Right atrium auricular region (tissue), 2 donors: ENCODE measurements around the gene NUB1. TPM values are rescaled to one million over a fixed set of nuclear protein-coding genes. Genes with fewer than 3 reads are reported as not detected.

Source experiments
- DNase-seq: peaks from one replicate; pipeline ENCODE4 v3.0.0-alpha.2; 2019; ENCODE audit warnings: low spot score
- H3K27ac ChIP-seq, 2 donors: fragments of 200-600 bp; sonication (generic); 1 replicate in 1 of 2; 2 replicates in 1 of 2; pipeline ENCODE4 v1.5.1; 2016 to 2019
- H3K27me3 ChIP-seq, 2 donors: fragments of 200-600 bp; sonication (generic); one replicate each; pipeline versions ENCODE4 v1.5.1 to v1.6.0; 2017 to 2019
- H3K36me3 ChIP-seq: fragments of 200-600 bp; sonication (generic); one replicate; pipeline ENCODE4 v1.5.1; 2016
- H3K4me1 ChIP-seq, 2 donors: fragments of 200-600 bp; sonication (generic); one replicate each; pipeline versions ENCODE4 v1.5.1 to v1.6.0; 2017 to 2019
- H3K4me3 ChIP-seq, 2 donors: fragments of 200-600 bp; sonication (generic); 1 replicate in 1 of 2; 2 replicates in 1 of 2; pipeline ENCODE4 v1.5.1; 2017 to 2019; ENCODE audit warnings: mild to moderate bottlenecking in 1 of 2, moderate library complexity in 1 of 2
- H3K9me3 ChIP-seq, 2 donors: fragments of 200-600 bp; sonication (generic); one replicate each; pipeline ENCODE4 v1.5.1; 2019
- CTCF ChIP-seq, 2 donors: fragments of 200-600 bp; sonication (generic); IDR thresholded peaks; one replicate each; pipeline ENCODE4 v1.5.1; 2019; ENCODE audit warnings: antibody characterized with exemption in 2 of 2
- total RNA-seq, 2 donors: library from RNA; depleted of rRNA; stranded (reverse); fragments of >200 nt; gene quantifications; one replicate each; pipeline ENCODE4 v1.1.0, GENCODE V29; 2016

The NUB1 gene
- total RNA-seq, 2 donors from 2014 or later = 33.5 to 39.6 TPM

DNA sequence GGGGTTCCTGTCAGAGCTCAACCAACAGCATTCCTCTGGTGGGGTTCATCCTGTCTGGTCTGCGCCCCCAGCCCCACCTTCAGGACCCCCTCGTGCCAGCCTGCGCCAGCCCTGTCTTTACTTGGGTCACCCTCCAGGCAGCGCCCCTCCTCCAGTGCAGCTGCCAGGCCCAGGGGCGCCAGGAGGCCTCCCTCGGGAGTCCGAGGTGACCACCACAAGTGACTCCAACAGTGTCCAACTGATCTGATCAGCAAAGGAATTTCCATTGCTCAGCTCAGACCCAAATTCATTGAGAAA lies 57.6 kb downstream of the NUB1 start:
- Histone ChIP-seq H3K27me3 (no peaks in the 10 kb centered on the region), H3K4me3 (no peak overlapping the region), H3K4me1 (no peaks in the 10 kb centered on the region), H3K27ac (no peak overlapping the region), H3K9me3 (no peaks in the 10 kb centered on the region), H3K36me3 (no peaks in the 10 kb centered on the region)
- DNase-seq = no peak
- TF ChIP-seq CTCF (IDR thresholded peaks at IDR 0.05) = no peak

DNA sequence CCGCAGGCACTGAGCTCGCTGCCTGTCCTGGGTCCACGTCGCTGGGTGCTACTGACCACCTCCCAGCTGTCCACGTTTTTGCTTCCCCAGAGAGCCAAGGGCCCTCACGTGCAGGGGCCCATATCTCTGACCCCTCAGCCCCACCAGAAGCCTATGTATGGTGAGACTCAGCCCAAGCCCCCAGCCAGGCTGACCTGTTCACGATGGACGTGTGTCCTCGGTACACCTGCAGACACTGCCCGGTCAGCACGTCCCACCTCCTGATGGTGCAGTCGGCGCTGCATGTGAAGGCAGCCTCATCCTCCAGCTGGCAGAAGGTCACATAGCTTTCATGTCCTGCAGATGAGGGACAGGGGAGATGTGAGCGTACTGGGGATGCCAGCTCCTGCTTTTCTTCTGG lies 58.3 kb downstream of the NUB1 start:
- TF ChIP-seq CTCF (IDR thresholded peaks at IDR 0.05) = no peak
- no peaks in the 10 kb centered on the region for H3K4me1 ChIP-seq
- no peaks in the 10 kb centered on the region for H3K9me3 ChIP-seq
- H3K27me3 ChIP-seq = no peaks in the 10 kb centered on the region
- DNase-seq = no peak
- H3K4me3 ChIP-seq = no peak overlapping the region
- H3K27ac ChIP-seq = no peak overlapping the region
- H3K36me3 ChIP-seq = no peaks in the 10 kb centered on the region

DNA sequence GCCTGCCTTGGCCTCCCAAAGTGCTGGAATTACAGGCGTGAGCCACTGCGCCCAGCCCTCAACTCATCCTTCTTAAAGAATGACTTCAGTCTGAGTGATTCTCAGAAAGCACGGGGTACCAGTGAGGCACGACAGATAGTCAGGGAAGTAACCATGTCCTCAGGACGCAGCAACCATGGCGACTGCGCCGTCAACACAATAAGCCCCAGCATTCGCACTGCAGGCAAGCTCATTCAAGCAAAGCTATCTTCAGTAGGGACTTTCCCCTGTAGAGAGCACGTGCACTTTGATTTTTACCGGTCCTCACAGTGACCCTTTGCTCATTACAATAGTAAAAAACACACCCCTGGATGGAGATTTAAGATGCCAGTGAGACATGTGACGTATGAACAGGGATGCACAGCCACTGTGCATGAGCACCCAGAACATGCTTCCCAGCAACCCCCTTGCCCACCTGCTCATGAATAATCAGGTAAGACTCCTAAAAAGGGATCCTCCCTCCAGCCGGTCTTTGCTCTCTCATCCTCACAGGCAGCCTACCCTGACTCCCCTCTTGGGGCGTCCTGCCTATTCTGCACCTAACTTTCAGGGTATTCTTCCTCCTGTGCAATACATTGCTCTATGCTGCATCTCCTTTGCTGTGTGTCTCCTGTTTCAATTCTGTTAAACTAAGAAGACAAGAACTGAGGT lies 59.2 kb downstream of the NUB1 start:
- Histone ChIP-seq H3K27me3 (no peaks in the 10 kb centered on the region), H3K36me3 (no peaks in the 10 kb centered on the region), H3K9me3 (no peaks in the 10 kb centered on the region), H3K4me1 (no peaks in the 10 kb centered on the region), H3K27ac (no peak overlapping the region), H3K4me3 (no peak overlapping the region)
- no peak for DNase-seq
- TF ChIP-seq CTCF (IDR thresholded peaks at IDR 0.05) = no peak

GRCh38 chr7:151402029-151402835 lies 60.6 kb downstream of the NUB1 start:
- no peak overlapping the region for H3K27ac ChIP-seq
- no peaks in the 10 kb centered on the region for H3K36me3 ChIP-seq
- H3K9me3 ChIP-seq = no peaks in the 10 kb centered on the region
- H3K4me1 ChIP-seq = no peaks in the 10 kb centered on the region
- TF ChIP-seq CTCF (IDR thresholded peaks at IDR 0.05) = no peak
- DNase-seq = no peak
- no peak overlapping the region for H3K4me3 ChIP-seq
- no peaks in the 10 kb centered on the region for H3K27me3 ChIP-seq

DNA sequence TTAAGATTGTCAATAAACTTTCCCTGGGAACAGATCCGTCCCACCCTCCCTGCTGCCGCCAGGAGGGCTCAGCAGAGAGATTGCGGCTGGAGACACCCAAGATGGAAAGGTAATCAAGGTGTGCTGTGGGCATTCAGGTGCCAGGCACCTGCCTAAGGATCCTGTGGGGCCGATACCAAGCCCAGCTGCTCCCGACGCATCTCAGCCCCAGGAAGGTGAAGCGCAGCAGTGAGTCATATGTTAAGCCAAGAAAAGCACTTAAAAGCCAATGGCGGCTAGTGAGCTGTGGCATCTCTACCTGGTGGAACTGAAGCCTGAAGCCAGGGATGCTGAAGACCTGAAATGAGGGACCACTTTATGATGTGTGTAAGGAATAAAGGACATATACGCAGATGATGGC lies 62.2 kb downstream of the NUB1 start:
- H3K4me3 ChIP-seq = no peak overlapping the region
- no peaks in the 10 kb centered on the region for H3K27me3 ChIP-seq
- no peak overlapping the region for H3K27ac ChIP-seq
- no peaks in the 10 kb centered on the region for H3K4me1 ChIP-seq
- TF ChIP-seq CTCF (IDR thresholded peaks at IDR 0.05) = no peak
- H3K36me3 ChIP-seq = no peaks in the 10 kb centered on the region
- H3K9me3 ChIP-seq = no peaks in the 10 kb centered on the region
- DNase-seq = no peak
